ENCODE data around the gene ADSS1.

Gene ADSS1

DNA sequence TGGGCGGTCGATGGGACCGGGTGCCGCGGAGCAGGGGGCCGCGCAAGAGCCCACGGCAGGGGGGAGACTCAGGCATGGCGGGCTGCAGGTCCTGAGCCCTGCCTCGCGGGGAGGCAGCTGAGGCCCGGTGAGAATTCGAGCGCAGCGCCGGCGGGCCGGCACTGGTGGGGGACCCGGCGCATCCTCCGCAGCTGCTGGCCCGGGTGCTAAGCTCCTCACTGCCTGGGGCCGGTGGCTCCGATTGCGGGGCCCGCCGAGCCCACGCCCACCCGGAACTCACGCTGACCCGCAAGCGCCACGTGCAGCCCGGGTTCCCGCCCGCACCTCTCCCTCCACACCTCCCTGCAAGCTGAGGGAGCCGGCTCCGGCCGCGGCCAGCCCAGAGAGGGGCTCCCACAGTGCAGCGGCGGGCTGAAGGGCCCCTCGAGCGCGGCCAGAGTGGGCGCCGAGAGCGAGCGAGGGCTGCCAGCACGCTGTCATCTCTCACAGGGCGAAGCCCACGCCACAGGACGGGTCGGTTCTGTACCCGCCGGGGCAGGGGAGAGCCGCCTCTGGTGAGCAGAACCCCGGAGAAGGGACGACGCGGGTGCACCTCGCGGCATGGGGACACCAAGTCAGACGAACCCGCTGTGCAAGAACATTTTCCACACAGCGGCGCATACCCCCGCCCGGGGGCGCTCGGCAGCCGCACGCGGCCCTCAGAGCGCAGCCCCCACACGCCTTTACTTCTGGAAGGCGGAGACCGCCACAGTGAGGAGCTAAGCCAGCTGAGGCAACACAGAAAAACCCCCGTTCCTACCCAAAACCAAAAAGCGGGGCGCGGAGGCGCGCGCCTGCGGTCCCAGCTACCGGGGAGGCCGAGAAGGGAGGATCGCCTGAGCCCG lies 27.8 kb downstream of the ADSS1 start:
- no peak for DNase-seq

DNA sequence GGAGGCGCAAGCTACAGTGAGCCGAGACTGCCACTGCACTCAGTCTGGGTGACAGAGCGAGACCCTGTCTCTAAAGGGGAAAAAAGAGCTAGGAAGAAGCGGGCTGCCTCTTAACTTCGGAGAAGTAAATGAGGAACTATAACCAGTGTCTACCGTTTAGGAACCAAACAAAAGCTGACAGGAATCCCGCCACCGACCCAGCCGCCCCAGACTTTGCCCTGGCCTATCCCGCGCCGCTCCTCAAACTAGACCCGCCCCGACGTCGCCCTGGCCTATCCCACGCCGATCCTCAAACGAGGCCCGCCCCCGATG lies 28.4 kb downstream of the ADSS1 start:
- DNase-seq = no peak

GRCh38 chr14:104752735-104753527 lies 28.9 kb downstream of the ADSS1 start, which contains the start of gene SIVA1:
SIVA1 (plus strand) TSS chr14:104753147; CDS start chr14:104753202, 55 bp downstream.
- DNase-seq = peak; percentile 99

GRCh38 chr14:104753528-104754212 lies 29.6 kb downstream of the ADSS1 start:
- peak; percentile 12 for DNase-seq

DNA sequence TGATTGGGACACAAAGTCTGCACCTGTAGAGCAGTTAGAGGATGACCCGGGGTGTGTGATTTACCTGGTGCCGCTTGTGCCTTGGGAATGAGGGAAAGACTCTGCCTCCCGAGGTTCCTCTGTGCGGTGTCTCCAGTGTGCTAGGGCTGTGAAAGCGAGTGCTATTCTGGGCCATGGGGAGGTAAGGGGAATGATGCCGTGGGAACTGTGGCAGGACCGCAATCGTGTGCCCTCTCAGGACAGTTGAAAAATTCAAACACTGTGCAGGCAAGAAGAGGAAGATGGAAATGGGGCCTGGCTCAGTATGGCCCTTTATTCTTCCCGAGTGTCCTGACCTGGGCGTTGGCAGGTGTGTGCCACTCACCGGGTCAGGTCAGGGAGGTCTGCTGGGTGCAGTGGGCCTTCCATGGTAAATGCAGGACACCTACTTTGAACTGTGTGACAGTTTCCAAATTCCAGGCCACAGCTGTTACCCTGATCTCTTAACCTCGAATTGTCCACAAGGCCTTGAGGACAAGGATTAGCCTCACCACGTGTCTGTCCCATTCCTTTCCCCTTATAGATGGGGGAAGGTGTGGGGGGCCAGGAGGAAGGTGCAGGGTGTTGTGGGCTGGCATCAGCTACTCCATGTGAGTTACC lies 30.3 kb downstream of the ADSS1 start:
- DNase-seq = no peak

- no peak for DNase-seq
Observed at GRCh38 chr14:104755621-104756020, 31.6 kb downstream of the ADSS1 start.

GRCh38 chr14:104756477-104757237 lies 32.6 kb downstream of the ADSS1 start:
- DNase-seq = no peak

GRCh38 chr14:104757238-104757585 lies 33.2 kb downstream of the ADSS1 start:
- no peak for DNase-seq

- DNase-seq = no peak
Observed at GRCh38 chr14:104757681-104758392, 33.8 kb downstream of the ADSS1 start.

DNA sequence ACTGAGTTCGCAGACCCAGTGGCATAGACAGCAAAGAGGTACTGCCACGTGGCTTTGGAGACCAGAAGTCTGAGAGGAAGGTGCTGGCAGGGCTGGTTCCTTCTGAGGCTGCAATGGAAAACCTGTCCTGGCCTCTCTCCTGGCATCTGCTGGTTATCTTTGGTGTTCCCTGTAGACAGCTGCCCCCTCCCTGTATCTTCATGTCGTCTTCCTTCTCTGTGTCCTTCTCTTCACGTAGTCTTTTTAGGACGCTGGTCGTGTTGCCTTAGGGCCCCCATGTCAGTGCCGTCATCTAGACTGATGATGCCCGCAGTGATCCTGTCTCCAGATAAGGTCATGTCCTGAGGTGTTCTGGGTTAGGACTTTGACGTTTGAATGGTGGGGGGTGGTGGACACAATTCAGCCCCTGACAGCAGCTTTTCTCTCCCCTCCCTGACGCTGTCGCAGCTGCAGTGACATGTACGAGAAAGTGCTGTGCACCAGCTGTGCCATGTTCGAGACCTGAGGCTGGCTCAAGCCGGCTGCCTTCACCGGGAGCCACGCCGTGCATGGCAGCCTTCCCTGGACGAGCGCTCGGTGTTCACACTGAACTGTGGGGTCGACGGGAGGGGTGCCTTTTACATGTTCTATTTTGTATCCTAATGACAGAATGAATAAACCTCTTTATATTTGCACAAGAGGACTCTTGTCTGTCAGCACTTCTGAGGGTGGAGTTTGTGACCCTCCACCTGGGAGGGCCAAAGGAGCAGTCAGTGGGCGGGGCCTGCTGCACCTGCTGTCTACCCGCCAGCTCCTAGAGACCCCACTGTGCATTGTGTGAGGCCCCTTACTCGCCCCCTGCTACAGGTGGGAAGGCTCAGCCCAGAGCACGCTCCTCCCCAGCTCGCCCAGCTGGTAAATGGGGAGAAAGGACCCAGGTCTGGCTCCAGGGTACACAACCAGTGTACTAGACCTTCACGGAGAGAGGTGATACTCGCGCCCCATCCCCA lies 35.2 kb downstream of the ADSS1 start:
- DNase-seq = no peak

- no peak for DNase-seq
Observed at GRCh38 chr14:104765517-104765916, 41.5 kb downstream of the ADSS1 start.

- DNase-seq = no peak
Observed at GRCh38 chr14:104766256-104766862, 42.3 kb downstream of the ADSS1 start.

- DNase-seq = no peak
Observed at GRCh38 chr14:104766863-104767633, 43.0 kb downstream of the ADSS1 start.

- DNase-seq = no peak
Observed at GRCh38 chr14:104767634-104767918, 43.5 kb downstream of the ADSS1 start.

DNA sequence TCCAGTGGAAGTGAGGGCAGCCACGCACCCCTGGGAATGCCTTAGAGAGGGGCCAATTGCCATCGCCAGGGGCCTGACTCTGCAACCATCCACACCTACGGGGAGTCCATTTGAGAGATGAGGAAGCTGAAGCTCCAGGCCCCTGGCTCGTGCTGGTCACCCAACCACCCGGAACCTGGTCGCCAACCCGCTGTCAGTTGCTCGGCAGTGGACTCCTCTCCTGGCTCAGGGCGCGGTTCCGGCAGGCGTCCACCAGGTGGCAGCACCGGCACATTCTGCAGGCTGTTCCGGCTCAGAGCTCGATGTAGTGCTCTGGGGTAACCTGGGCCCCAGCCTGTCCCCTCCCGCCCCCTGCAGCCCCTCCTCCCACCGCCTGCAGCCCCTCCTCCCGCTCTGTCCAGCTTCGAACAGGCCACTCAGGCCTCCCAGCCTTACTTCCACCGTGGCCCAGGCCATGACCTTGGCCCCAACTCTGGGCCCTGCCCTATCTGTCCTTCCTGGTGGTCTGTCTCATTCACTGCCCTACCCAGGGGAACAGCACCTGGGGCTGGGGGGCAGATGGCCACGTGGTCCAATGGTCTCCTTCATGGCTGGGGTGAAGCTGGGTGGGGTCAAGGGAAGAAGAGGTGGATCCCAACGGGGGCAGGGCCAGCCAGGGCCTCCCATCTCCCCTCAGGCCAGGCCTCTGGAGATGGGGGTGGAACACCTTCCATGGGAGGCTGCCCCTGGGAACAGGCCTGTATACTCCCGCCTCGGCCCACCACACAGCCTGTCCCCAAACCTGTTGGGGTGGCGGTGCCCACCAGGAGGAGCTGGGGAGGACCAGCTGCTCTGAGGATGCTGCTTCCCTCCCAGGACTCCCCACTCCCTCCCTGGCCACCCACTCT lies 44.7 kb downstream of the ADSS1 start:
- peak; percentile 91 for DNase-seq

- DNase-seq = no peak
Observed at GRCh38 chr14:104769324-104770071, 45.5 kb downstream of the ADSS1 start.

DNA sequence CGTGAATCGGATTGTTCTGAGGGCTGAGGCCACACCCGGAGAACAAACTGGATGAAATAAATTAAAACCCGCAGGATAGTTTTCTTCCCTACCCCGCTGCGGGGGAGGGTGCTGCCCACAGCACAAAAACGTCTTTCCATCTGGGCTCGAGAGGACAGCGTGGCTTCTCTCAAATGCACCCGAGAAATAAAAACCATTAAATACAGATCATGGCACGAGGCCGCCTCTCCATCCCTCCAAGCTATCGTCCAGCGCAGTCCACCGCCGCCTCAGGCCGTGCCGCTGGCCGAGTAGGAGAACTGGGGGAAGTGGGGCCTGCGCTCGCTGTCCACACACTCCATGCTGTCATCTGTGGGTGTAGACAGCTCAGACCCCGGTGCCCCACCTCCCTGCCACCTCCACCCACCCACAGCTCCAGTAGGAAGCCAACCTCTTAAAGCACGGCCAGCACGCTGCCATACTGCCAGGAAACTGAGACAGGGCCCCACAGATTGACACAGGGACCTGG lies 46.1 kb downstream of the ADSS1 start:
- no peak for DNase-seq

Measured in CD4-positive, alpha-beta T cell treated with Interleukin-21 for 1 hour (primary cell).